K562 (cell line): ENCODE data around the gene SLC9C2. TPM values are rescaled to one million over a fixed set of nuclear protein-coding genes. Genes with fewer than 3 reads are reported as not detected.
A peak's percentile ranks its signal among the peaks of the same experiment; 100 is the strongest.

Source experiments
- ATF1 ChIP-seq, 2 experiments: fragments of 450-650 bp in 1 of 2; IDR thresholded peaks; 2 replicates each; pipeline ENCODE4 v1.6.1; 2016; ENCODE audit warnings: missing compliant biosample characterization in 1 of 2, missing genetic modification characterization in 1 of 2
- ATF7 ChIP-seq: fragments of 450-650 bp; IDR thresholded peaks from 2 replicates; pipeline ENCODE4 v1.7.1; 2014; ENCODE audit warnings: mild to moderate bottlenecking, moderate library complexity
- BRCA1 ChIP-seq, 2 experiments: fragments of 450-650 bp in 1 of 2; sonication (generic) in 1 of 2; formaldehyde crosslinking in 1 of 2; IDR thresholded peaks; 2 replicates each; pipeline versions ENCODE4 v1.5.0 to v1.6.1; 2017 to 2020; ENCODE audit warnings: mild to moderate bottlenecking in 1 of 2, missing genetic modification reagents in 1 of 2
- CBX8 ChIP-seq: fragments of 200-600 bp; sonication (generic); IDR thresholded peaks from 2 replicates; pipeline ENCODE4 v1.6.1; 2012; ENCODE audit warnings: borderline replicate concordance, mixed run types, low read depth, mild to moderate bottlenecking, moderate library complexity, mixed read lengths, low read length, control low read depth, inconsistent platforms; ENCODE audit not compliant: poor library complexity, severe bottlenecking; ENCODE audit errors: extremely low read depth
- CREB3 ChIP-seq: fragments of 450-650 bp; conservative IDR thresholded peaks from 2 replicates; pipeline ENCODE4 v1.6.1; 2016; ENCODE audit warnings: missing genetic modification characterization, low read depth, mild to moderate bottlenecking, missing compliant biosample characterization, moderate library complexity
- E2F3 ChIP-seq: fragments of 250-450 bp; sonication (Bioruptor Pico); IDR thresholded peaks from 2 replicates; pipeline ENCODE4 v1.4.0; 2020; ENCODE audit warnings: mild to moderate bottlenecking
- ETV5 ChIP-seq: sonication (generic); formaldehyde crosslinking; IDR thresholded peaks from 2 replicates; pipeline ENCODE4 v1.4.0; 2020; ENCODE audit warnings: low read depth, mild to moderate bottlenecking, missing genetic modification reagents
- FOXA3 ChIP-seq, 2 experiments: fragments of 450-650 bp in 1 of 2; sonication (generic) in 1 of 2; formaldehyde crosslinking; IDR thresholded peaks in 1 of 2; conservative IDR thresholded peaks in 1 of 2; 2 replicates each; pipeline versions ENCODE4 v1.4.0 to v1.8.0; 2020 to 2022; ENCODE audit warnings: mild to moderate bottlenecking in 2 of 2, missing genetic modification reagents in 1 of 2
- FOXK1 ChIP-seq: sonication (generic); formaldehyde crosslinking; IDR thresholded peaks from 2 replicates; pipeline ENCODE4 v1.8.0; 2022; ENCODE audit warnings: missing genetic modification reagents, mild to moderate bottlenecking, borderline replicate concordance
- FOXK2 ChIP-seq, 2 experiments: fragments of 450-650 bp; IDR thresholded peaks in 1 of 2; conservative IDR thresholded peaks in 1 of 2; 2 replicates each; pipeline ENCODE4 v1.6.1; 2016; ENCODE audit warnings: low read depth in 2 of 2, mild to moderate bottlenecking in 1 of 2
- GATA2 ChIP-seq: sonication (generic); formaldehyde crosslinking; IDR thresholded peaks from 2 replicates; pipeline ENCODE4 v1.4.0; 2020; ENCODE audit warnings: mild to moderate bottlenecking, missing genetic modification reagents
- HCFC1 ChIP-seq: IDR thresholded peaks from 2 replicates; pipeline ENCODE4 v1.6.1; 2012; ENCODE audit warnings: low read depth, low read length, improper control_type of control experiment
- MAX ChIP-seq: sonication (generic); formaldehyde crosslinking; IDR thresholded peaks from 2 replicates; pipeline ENCODE4 v1.9.0; 2022; ENCODE audit warnings: mild to moderate bottlenecking, missing genetic modification reagents
- NFIC ChIP-seq: fragments of 450-650 bp; IDR thresholded peaks from 2 replicates; pipeline ENCODE4 v1.6.1; 2017; ENCODE audit warnings: mild to moderate bottlenecking, inconsistent platforms
- POLR3G ChIP-seq: IDR thresholded peaks from 2 replicates; pipeline ENCODE4 v1.6.1; 2011; ENCODE audit not compliant: insufficient read length, insufficient replicate concordance; ENCODE audit errors: extremely low read depth
- PREB ChIP-seq: sonication (generic); formaldehyde crosslinking; IDR thresholded peaks from 2 replicates; pipeline ENCODE4 v1.8.1; 2023; ENCODE audit warnings: mild to moderate bottlenecking, missing genetic modification reagents
- RAD51 ChIP-seq: fragments of 450-650 bp; IDR thresholded peaks from 2 replicates; pipeline ENCODE4 v1.7.1; 2016; ENCODE audit warnings: low read depth, mild to moderate bottlenecking, borderline replicate concordance
- RCOR1 ChIP-seq, 2 experiments: IDR thresholded peaks; 2 replicates each; pipeline ENCODE4 v1.6.1; 2012; ENCODE audit warnings: low read depth in 2 of 2, low read length in 2 of 2, borderline replicate concordance in 1 of 2, improper control_type of control experiment in 1 of 2
- SIN3A ChIP-seq, 2 experiments: fragments of 150-350 bp in 1 of 2; IDR thresholded peaks; 2 replicates each; pipeline ENCODE4 v1.6.1; 2011 to 2016; ENCODE audit warnings: borderline replicate concordance in 2 of 2, low read depth in 2 of 2, low read length in 2 of 2, mild to moderate bottlenecking in 2 of 2, moderate library complexity in 2 of 2; ENCODE audit not compliant: control insufficient read depth in 1 of 2
- SMARCA4 ChIP-seq: fragments of 450-650 bp; IDR thresholded peaks from 2 replicates; pipeline ENCODE4 v1.6.1; 2016
- TEAD4 ChIP-seq, 2 experiments: sonication (generic) in 1 of 2; formaldehyde crosslinking in 1 of 2; IDR thresholded peaks; 2 replicates each; pipeline versions ENCODE4 v1.6.1 to v1.8.0; 2012 to 2022; ENCODE audit warnings: borderline replicate concordance in 1 of 2, inconsistent platforms in 1 of 2, low read length in 1 of 2, mild to moderate bottlenecking in 1 of 2, missing genetic modification reagents in 1 of 2
- ZZZ3 ChIP-seq: fragments of 450-650 bp; IDR thresholded peaks from 2 replicates; pipeline ENCODE4 v1.6.1; 2016; ENCODE audit warnings: antibody characterized with exemption, mild to moderate bottlenecking, moderate library complexity
- polyA plus RNA-seq, 8 experiments: library from polyadenylated mRNA; depleted of rRNA in 4 of 8; stranded (reverse) in 5 of 8; unstranded in 3 of 8; fragments of >200 nt; fragmentation: Nextera tagmentation in 2 of 8; fragmentation: Illumina TruSeq in 1 of 8; extraction: Ambion mirVana in 2 of 8; extraction: Trizol in 1 of 8; gene quantifications; 2 replicates each; pipeline versions ENCODE4 v1.2.1 to v1.2.3, GENCODE V29; 2011 to 2014; ENCODE audit warnings: inconsistent platforms in 1 of 8, missing spikeins in 1 of 8
- total RNA-seq, 7 experiments: library from RNA; depleted of rRNA in 6 of 7; stranded (reverse); fragments of >200 nt in 6 of 7; fragmentation: Illumina TruSeq in 2 of 7; extraction: Trizol in 2 of 7; gene quantifications; 2 replicates each; pipeline versions ENCODE4 v1.2.1 to v1.2.3, GENCODE V29; 2011 to 2021; ENCODE audit warnings: low replicate concordance in 1 of 7

The SLC9C2 gene
- total and polyA plus RNA-seq, 9 of the 15 experiments (the other 6 are each of a cell fraction or from before 2014, with no cell fraction given) = 0.11 to 0.22 (median 0.15) TPM; not detected in 5

- TF ChIP-seq ATF1 (CRISPR knock-in tag; IDR thresholded peaks at IDR 0.05) (no peak), ATF1 (tag; IDR thresholded peaks at IDR 0.05) (no peak), FOXK2 (conservative IDR thresholded peaks at IDR 0.05 in 1 of 2, IDR thresholded peaks at IDR 0.05 in 1 of 2; ENCODE audit: low read depth in 2 of 2) (peak; percentile 60 to 65; a peak in 3 of 4 replicates), RCOR1 (IDR thresholded peaks at IDR 0.05; ENCODE audit: borderline replicate concordance in 1 of 2, low read depth in 2 of 2, low read length in 2 of 2) (peak in 1 of 2 experiments; percentile 15; a peak in 1 of 4 replicates), CREB3 (tag) (0 out of 2 replicates have a peak, but pooled peaks have one; percentile 36), SMARCA4 (peak; percentile 30; the same call in 1 of the 2 replicates), NFIC (no peak), TEAD4 (IDR thresholded peaks at IDR 0.05; ENCODE audit: low read length) (peak; percentile 26; the same call in 1 of the 2 replicates), TEAD4 (CRISPR knock-in tag; IDR thresholded peaks at IDR 0.05; ENCODE audit: borderline replicate concordance) (no peak), FOXK1 (CRISPR knock-in tag) (peak; percentile 73; the same call in 1 of the 2 replicates), RAD51 (0 out of 2 replicates have a peak, but pooled peaks have one; percentile 13), FOXA3 (CRISPR knock-in tag; conservative IDR thresholded peaks at IDR 0.05 in 1 of 2, IDR thresholded peaks at IDR 0.05 in 1 of 2) (no peak), POLR3G (no peak), BRCA1 (IDR thresholded peaks at IDR 0.05) (no peak), BRCA1 (CRISPR knock-in tag; IDR thresholded peaks at IDR 0.05) (no peak), MAX (CRISPR knock-in tag) (peak; percentile 27; the same call in 1 of the 2 replicates), ATF7 (0 out of 2 replicates have a peak, but pooled peaks have one; percentile 10), ETV5 (CRISPR knock-in tag) (peak; percentile 32; the same call in 1 of the 2 replicates), PREB (CRISPR knock-in tag) (no peak), GATA2 (CRISPR knock-in tag) (peak; percentile 49; the same call in 1 of the 2 replicates), SIN3A (IDR thresholded peaks at IDR 0.05; ENCODE audit: borderline replicate concordance in 2 of 2, control insufficient read depth in 1 of 2, low read depth in 2 of 2, low read length in 2 of 2) (peak in 1 of 2 experiments; percentile 41; a peak in 2 of 4 replicates), CBX8 (no peak), ZZZ3 (no peak), HCFC1 (peak; percentile 30; the same call in 1 of the 2 replicates), E2F3 (CRISPR knock-in tag) (no peak)
Measured at GRCh38 chr1:173478094-173478674, 124.7 kb downstream of the SLC9C2 start (continued).
